ENCODE results near the gene SEC61A2. TPM values are rescaled to one million over a fixed set of nuclear protein-coding genes. Genes with fewer than 3 reads are reported as not detected.

Gene SEC61A2
- total and polyA plus RNA-seq, 2 experiments from 2014 or later: 6.9 to 20.6 TPM

DNA sequence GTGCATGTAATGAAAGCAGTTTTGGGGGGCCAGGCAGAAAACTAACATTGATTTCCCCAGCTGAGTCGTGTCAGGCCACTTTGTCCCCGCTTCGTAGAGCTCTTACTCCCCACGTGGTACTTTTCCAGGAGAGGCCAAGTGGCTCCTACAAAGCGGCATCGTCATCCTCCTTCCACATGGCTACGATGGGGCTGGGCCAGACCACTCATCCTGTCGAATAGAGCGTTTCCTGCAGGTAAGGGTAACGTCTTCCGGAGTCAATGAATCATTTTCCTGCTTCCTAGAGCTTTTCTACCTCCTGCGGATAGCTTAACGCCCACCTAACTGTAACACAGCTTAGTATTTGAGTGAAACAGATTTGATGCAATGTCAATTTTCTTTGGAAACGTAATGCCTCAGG is 21.7 kb upstream of the SEC61A2 start:
- 90 to 91% methylated on average over 14 of the region's 14 CpGs for WGBS, 2 experiments (ENCODE audit: low coverage in 1 of 2, low lambda C conversion rate in 2 of 2, missing lambda C conversion rate in 2 of 2)
- Histone ChIP-seq H3K9me3 (ENCODE audit: low read depth) (no peaks in the 10 kb centered on the region), H3K4me3 (no peak overlapping the region), H3K4me1 (ENCODE audit: insufficient read depth) (no peaks in the 10 kb centered on the region), H4K20me1 (ENCODE audit: insufficient read depth) (no peaks in the 10 kb centered on the region), H2AFZ (no peak overlapping the region), H3K9ac (no peak overlapping the region), H3K36me3 (ENCODE audit: low read depth) (peaks cover 11% of the 10 kb centered on the region; the same call in 1 of the 2 replicates), H3K4me2 (ENCODE audit: unreplicated experiment) (no peak overlapping the region), H3K79me2 (ENCODE audit: insufficient read depth) (no peaks in the 10 kb centered on the region), H3F3A (ENCODE audit: insufficient read depth) (no peaks in the 10 kb centered on the region), H3K27ac (no peak overlapping the region), H3K9me2 (ENCODE audit: insufficient read depth) (no peaks in the 10 kb centered on the region), H3K27me3 (replicated peaks; ENCODE audit: insufficient read depth) (no peaks in the 10 kb centered on the region)
- no peak for TF ChIP-seq EZH2phosphoT487 (IDR thresholded peaks at IDR 0.05; ENCODE audit: insufficient read depth, low read depth)
- TF ChIP-seq EZH2 (IDR thresholded peaks at IDR 0.05; ENCODE audit: insufficient read depth, poor library complexity, severe bottlenecking): no peak
- no peak for DNase-seq
- in situ Hi-C loops (cut with MboI): no loop called here

DNA sequence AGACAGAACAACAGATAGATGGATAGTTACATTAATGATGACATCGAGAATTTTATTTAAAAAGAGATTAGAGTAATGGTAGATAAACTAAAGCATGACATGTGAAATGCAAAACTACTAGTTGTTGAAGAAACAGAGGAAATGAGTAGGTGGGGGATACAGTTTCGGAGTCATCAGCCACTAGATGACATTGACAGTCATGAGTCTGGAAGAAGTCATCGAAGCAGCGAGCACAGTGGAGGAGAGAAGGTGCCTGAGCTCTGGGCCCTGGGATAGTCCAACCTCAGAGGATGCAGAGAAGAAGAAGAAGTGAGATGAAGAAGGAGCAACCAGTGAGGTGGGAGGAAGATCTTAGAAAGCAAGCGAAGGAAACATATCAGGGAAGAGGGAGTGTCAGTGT is 20.2 kb upstream of the SEC61A2 start:
- in situ Hi-C loops (cut with MboI): no loop called here
- H3K4me1 ChIP-seq (ENCODE audit: insufficient read depth): no peaks in the 10 kb centered on the region
- H3K27me3 ChIP-seq (replicated peaks; ENCODE audit: insufficient read depth): no peaks in the 10 kb centered on the region
- no peak overlapping the region for H3K9ac ChIP-seq
- no peak for DNase-seq
- no peak overlapping the region for H2AFZ ChIP-seq
- H3K27ac ChIP-seq: no peak overlapping the region
- no peaks in the 10 kb centered on the region for H3K9me2 ChIP-seq (ENCODE audit: insufficient read depth)
- no peak overlapping the region for H3K4me2 ChIP-seq (ENCODE audit: unreplicated experiment)
- no peaks in the 10 kb centered on the region for H4K20me1 ChIP-seq (ENCODE audit: insufficient read depth)
- H3K79me2 ChIP-seq (ENCODE audit: insufficient read depth): no peaks in the 10 kb centered on the region
- 98 to 99% methylated on average over 5 of the region's 5 CpGs for WGBS, 2 experiments (ENCODE audit: low coverage in 1 of 2, low lambda C conversion rate in 2 of 2, missing lambda C conversion rate in 2 of 2)
- TF ChIP-seq EZH2phosphoT487 (IDR thresholded peaks at IDR 0.05; ENCODE audit: insufficient read depth, low read depth): no peak
- no peak for TF ChIP-seq EZH2 (IDR thresholded peaks at IDR 0.05; ENCODE audit: insufficient read depth, poor library complexity, severe bottlenecking)
- peaks cover 11% of the 10 kb centered on the region; the same call in 1 of the 2 replicates for H3K36me3 ChIP-seq (ENCODE audit: low read depth)
- no peaks in the 10 kb centered on the region for H3K9me3 ChIP-seq (ENCODE audit: low read depth)
- H3K4me3 ChIP-seq: no peak overlapping the region
- H3F3A ChIP-seq (ENCODE audit: insufficient read depth): no peaks in the 10 kb centered on the region

DNA sequence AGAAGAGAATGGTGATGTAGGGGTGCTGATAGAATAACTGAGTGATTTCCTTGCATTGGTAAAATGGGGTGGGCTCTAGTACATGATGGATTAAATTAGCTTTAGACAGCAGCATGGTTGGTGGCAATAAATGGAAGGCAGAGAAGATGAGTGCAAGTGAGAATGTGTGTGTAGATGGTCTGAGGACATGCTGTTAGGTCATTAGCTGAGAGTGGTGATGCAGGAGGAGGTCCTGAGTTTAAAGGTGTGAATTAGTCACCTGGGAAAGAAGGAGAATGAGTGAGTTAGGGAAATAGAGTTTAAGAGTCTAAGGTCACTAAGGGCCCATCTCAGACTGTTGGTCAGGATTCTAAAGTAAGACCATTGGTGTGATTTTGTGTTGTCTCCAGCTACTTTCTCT is 17.9 kb upstream of the SEC61A2 start:
- Histone ChIP-seq H3K27ac (no peak overlapping the region), H3F3A (ENCODE audit: insufficient read depth) (no peaks in the 10 kb centered on the region), H3K79me2 (ENCODE audit: insufficient read depth) (no peaks in the 10 kb centered on the region), H3K9me2 (ENCODE audit: insufficient read depth) (no peaks in the 10 kb centered on the region), H3K9ac (no peak overlapping the region), H3K4me1 (ENCODE audit: insufficient read depth) (no peaks in the 10 kb centered on the region), H3K36me3 (ENCODE audit: low read depth) (0 out of 2 replicates have a peak, but pooled peaks cover 11% of the 10 kb centered on the region), H4K20me1 (ENCODE audit: insufficient read depth) (no peaks in the 10 kb centered on the region), H3K4me2 (ENCODE audit: unreplicated experiment) (no peak overlapping the region), H2AFZ (no peak overlapping the region), H3K4me3 (no peak overlapping the region), H3K9me3 (ENCODE audit: low read depth) (no peaks in the 10 kb centered on the region), H3K27me3 (replicated peaks; ENCODE audit: insufficient read depth) (no peaks in the 10 kb centered on the region)
- in situ Hi-C loops (cut with MboI): no loop called here
- TF ChIP-seq EZH2 (IDR thresholded peaks at IDR 0.05; ENCODE audit: insufficient read depth, poor library complexity, severe bottlenecking) (no peak), EZH2phosphoT487 (IDR thresholded peaks at IDR 0.05; ENCODE audit: insufficient read depth, low read depth) (no peak)
- DNase-seq: no peak

DNA sequence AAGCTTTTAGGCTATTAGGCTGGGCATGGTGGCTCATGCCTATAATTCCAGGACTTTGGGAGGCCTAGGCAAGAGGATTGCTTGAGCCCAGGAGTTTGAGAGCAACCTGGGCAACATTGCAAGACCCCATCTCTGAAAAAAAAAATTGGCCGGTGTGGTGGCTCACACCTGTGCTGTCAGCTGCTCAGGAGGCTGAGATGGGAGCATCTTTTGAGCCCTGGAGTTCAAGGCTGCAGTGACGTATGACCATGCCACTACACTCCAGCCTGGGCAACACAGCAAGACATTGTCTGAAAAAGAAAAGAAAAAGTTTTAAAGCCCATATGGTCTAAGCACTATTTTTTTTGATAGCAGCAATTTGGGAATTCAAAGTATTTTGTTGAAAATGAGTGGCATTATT is 15.8 kb upstream of the SEC61A2 start:
- H3K4me1 ChIP-seq (ENCODE audit: insufficient read depth): no peaks in the 10 kb centered on the region
- WGBS, 2 experiments (ENCODE audit: low coverage in 1 of 2, low lambda C conversion rate in 2 of 2, missing lambda C conversion rate in 2 of 2): 97 to 100% methylated on average over 2 of the region's 2 CpGs
- no peaks in the 10 kb centered on the region for H3K79me2 ChIP-seq (ENCODE audit: insufficient read depth)
- no peak overlapping the region for H2AFZ ChIP-seq
- no peak overlapping the region for H3K9ac ChIP-seq
- no peak for DNase-seq
- 0 out of 2 replicates have a peak, but pooled peaks cover under 1% of the 10 kb centered on the region for H3K36me3 ChIP-seq (ENCODE audit: low read depth)
- in situ Hi-C loops (cut with MboI): no loop called here
- no peak overlapping the region for H3K4me3 ChIP-seq
- no peak overlapping the region for H3K4me2 ChIP-seq (ENCODE audit: unreplicated experiment)
- H3K9me2 ChIP-seq (ENCODE audit: insufficient read depth): no peaks in the 10 kb centered on the region
- no peaks in the 10 kb centered on the region for H3K9me3 ChIP-seq (ENCODE audit: low read depth)
- H3F3A ChIP-seq (ENCODE audit: insufficient read depth): no peaks in the 10 kb centered on the region
- H3K27me3 ChIP-seq (replicated peaks; ENCODE audit: insufficient read depth): no peaks in the 10 kb centered on the region
- no peak for TF ChIP-seq EZH2phosphoT487 (IDR thresholded peaks at IDR 0.05; ENCODE audit: insufficient read depth, low read depth)
- no peak for TF ChIP-seq EZH2 (IDR thresholded peaks at IDR 0.05; ENCODE audit: insufficient read depth, poor library complexity, severe bottlenecking)
- no peak overlapping the region for H3K27ac ChIP-seq
- no peaks in the 10 kb centered on the region for H4K20me1 ChIP-seq (ENCODE audit: insufficient read depth)

DNA sequence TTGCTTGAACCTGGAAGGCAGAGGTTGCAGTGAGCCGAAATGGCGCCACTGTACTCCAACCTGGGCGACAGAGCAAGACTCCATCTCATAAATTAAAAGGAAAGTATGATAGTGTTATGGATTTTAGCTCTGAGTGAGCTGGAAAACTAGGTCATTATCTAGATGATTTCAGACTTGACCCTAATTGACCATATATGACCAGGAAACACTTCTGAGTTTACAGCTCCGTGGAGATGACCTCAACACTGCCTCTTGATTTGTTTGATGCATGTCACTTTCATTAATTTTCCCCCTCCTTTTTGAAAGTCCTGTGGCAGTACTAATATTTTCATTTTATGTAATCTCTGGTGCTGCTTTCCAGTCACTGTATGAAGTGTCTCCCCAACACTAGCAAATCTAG is 7.8 kb upstream of the SEC61A2 start:
- peaks cover 7% of the 10 kb centered on the region; the same call in 1 of the 2 replicates for H3K36me3 ChIP-seq (ENCODE audit: low read depth)
- H3K27ac ChIP-seq: no peak overlapping the region
- H3K4me3 ChIP-seq: no peak overlapping the region
- no peaks in the 10 kb centered on the region for H3K9me3 ChIP-seq (ENCODE audit: low read depth)
- no peak overlapping the region for H3K4me2 ChIP-seq (ENCODE audit: unreplicated experiment)
- no peaks in the 10 kb centered on the region for H3F3A ChIP-seq (ENCODE audit: insufficient read depth)
- H4K20me1 ChIP-seq (ENCODE audit: insufficient read depth): no peaks in the 10 kb centered on the region
- H3K79me2 ChIP-seq (ENCODE audit: insufficient read depth): no peaks in the 10 kb centered on the region
- H3K27me3 ChIP-seq (replicated peaks; ENCODE audit: insufficient read depth): no peaks in the 10 kb centered on the region
- H3K4me1 ChIP-seq (ENCODE audit: insufficient read depth): 0 out of 2 replicates have a peak, but pooled peaks cover 5% of the 10 kb centered on the region
- in situ Hi-C loops (cut with MboI): no loop called here
- no peak overlapping the region for H2AFZ ChIP-seq
- WGBS, 2 experiments (ENCODE audit: low coverage in 1 of 2, low lambda C conversion rate in 2 of 2, missing lambda C conversion rate in 2 of 2): 98% methylated on average over 4 of the region's 4 CpGs
- H3K9me2 ChIP-seq (ENCODE audit: insufficient read depth): no peaks in the 10 kb centered on the region
- no peak for TF ChIP-seq EZH2phosphoT487 (IDR thresholded peaks at IDR 0.05; ENCODE audit: insufficient read depth, low read depth)
- TF ChIP-seq EZH2 (IDR thresholded peaks at IDR 0.05; ENCODE audit: insufficient read depth, poor library complexity, severe bottlenecking): no peak
- DNase-seq: no peak
- no peak overlapping the region for H3K9ac ChIP-seq
